ENCODE measurements around the gene ZNF683.
"Not testable (repeated sequence)": the region's sequence is repeated elsewhere in the genome, so short reads cannot be mapped to it uniquely, and the experiment has no call there.

ZNF683 gene

GRCh38 chr1:26378879-26379251 lies 6.3 kb upstream of the ZNF683 start:
- TF ChIP-seq CTCF (conservative IDR thresholded peaks at IDR 0.05): no peak
- no peak overlapping the region for H3K27ac ChIP-seq

- TF ChIP-seq CTCF (conservative IDR thresholded peaks at IDR 0.05): no peak
- no peak overlapping the region for H3K27ac ChIP-seq
Observed at GRCh38 chr1:26378088-26378878, 5.7 kb upstream of the ZNF683 start.

DNA sequence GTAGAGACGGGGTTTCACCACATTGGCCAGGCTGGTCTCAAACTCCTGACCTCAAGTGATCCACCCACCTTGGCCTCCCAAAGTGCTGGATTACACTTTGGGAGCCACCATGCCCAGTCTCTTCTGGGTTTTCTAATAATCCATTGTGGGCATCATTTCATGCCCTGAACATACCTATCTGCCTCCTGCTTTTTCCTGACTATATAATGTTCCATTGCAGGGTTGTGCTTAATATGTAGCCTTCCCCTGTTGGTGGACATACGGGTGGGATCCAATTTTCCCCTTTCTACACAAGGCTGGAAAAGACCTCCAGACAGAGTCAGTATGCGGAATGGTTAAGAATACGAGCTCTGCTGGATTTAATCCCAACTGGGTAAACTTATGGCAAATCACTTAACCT lies 3.5 kb upstream of the ZNF683 start:
- no peak overlapping the region for H3K27ac ChIP-seq
- no peak for TF ChIP-seq CTCF (conservative IDR thresholded peaks at IDR 0.05)

DNA sequence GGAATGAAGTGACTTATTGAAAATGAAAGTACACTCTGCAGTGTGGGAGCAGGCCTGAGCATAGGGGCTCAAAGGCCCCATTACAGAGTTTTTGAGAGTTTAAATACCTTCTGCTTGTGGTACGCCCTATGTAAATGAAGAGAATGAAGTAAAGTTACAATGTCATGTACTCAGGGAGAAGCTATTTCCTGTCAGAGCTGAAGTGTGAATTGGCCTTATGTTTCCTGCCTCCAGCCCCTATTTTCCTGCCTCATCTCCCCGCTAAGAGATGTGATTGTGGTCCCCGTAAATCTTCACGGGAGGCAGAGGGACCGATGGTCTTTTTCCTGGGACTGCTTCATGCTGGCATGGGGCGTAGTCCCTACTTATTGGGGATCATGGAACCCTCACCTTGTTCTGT lies 2.5 kb upstream of the ZNF683 start:
- H3K27ac ChIP-seq: no peak overlapping the region
- no peak for TF ChIP-seq CTCF (conservative IDR thresholded peaks at IDR 0.05)

DNA sequence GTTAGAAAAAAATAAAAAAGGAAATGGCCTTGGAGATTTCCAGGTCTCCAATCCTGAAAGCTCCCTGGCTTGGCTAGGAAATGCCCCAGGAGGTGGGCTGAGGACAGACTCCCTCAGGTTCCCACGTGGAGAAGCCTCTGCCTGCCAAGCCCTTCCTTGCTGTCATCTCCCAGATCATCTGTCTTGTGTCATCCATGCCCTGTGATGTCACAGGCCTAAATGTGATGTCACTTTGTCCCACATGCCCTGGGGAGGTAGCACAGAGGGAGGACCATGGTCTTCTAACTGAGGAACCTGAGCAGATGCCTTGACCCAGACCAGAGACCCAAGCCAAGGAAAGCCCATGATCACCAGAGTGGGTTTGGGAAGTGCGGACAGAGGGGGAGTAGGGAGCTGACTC lies 1.8 kb upstream of the ZNF683 start:
- H3K27ac ChIP-seq: not testable (repeated sequence)

- TF ChIP-seq CTCF (conservative IDR thresholded peaks at IDR 0.05): no peak
Observed at GRCh38 chr1:26373789-26374188, 1.2 kb upstream of the ZNF683 start.

GRCh38 chr1:26373281-26373680 lies 731 bp upstream of the ZNF683 start:
- TF ChIP-seq CTCF (conservative IDR thresholded peaks at IDR 0.05): no peak
- H3K27ac ChIP-seq: no peak overlapping the region

More at GRCh38 chr1:26373789-26374188, 1.2 kb upstream of the ZNF683 start:
- H3K27ac ChIP-seq: no peak overlapping the region

- TF ChIP-seq CTCF (conservative IDR thresholded peaks at IDR 0.05): no peak
- H3K27ac ChIP-seq: no peak overlapping the region
Observed at GRCh38 chr1:26372039-26372438, 511 bp downstream of the ZNF683 start.
